GM23338 (cell line): Measurements from ENCODE around the gene MUC7. TPM values are rescaled to one million over a fixed set of nuclear protein-coding genes. Genes with fewer than 3 reads are reported as not detected.

ENCODE experiments used
- ATAC-seq: fragments of 200-7000 bp; cut with Tn5 transposase; 3 replicates; pipeline ENCODE4 v1.9.1; 2020
- DNase-seq: peaks from one replicate; pipeline ENCODE4 v3.0.0-alpha.2; 2015; ENCODE audit warnings: low spot score
- H2AFZ ChIP-seq: fragments of 200-600 bp; sonication (generic); 2 replicates; pipeline ENCODE4 v1.8.0; 2016; ENCODE audit warnings: antibody characterized with exemption, mild to moderate bottlenecking, moderate library complexity
- H3F3A ChIP-seq: fragments of 200-600 bp; sonication (generic); replicated peaks from 2 replicates; pipeline ENCODE4 v1.8.0; 2017; ENCODE audit warnings: antibody characterized with exemption, mixed run types, low read depth
- H3K27ac ChIP-seq: fragments of 200-600 bp; sonication (generic); 2 replicates; pipeline ENCODE4 v1.6.1; 2016; ENCODE audit warnings: low read depth
- H3K27me3 ChIP-seq: fragments of 200-600 bp; sonication (generic); 2 replicates; pipeline ENCODE4 v1.8.0; 2016; ENCODE audit warnings: mild to moderate bottlenecking, mixed run types, moderate library complexity; ENCODE audit not compliant: insufficient read depth
- H3K36me3 ChIP-seq: fragments of 200-600 bp; sonication (generic); 2 replicates; pipeline ENCODE4 v1.8.0; 2016; ENCODE audit warnings: mild to moderate bottlenecking; ENCODE audit not compliant: insufficient read depth
- H3K4me1 ChIP-seq: fragments of 200-600 bp; sonication (generic); 2 replicates; pipeline ENCODE4 v1.8.0; 2016; ENCODE audit warnings: mild to moderate bottlenecking, moderate library complexity; ENCODE audit not compliant: insufficient read depth
- H3K4me2 ChIP-seq: fragments of 200-600 bp; sonication (generic); 2 replicates; pipeline ENCODE4 v1.7.1; 2017; ENCODE audit warnings: mixed run types
- H3K4me3 ChIP-seq: fragments of 200-600 bp; sonication (generic); 2 replicates; pipeline ENCODE4 v1.6.1; 2016; ENCODE audit warnings: mixed run types
- H3K79me2 ChIP-seq: fragments of 200-600 bp; sonication (generic); replicated peaks from 2 replicates; pipeline ENCODE4 v1.8.0; 2017; ENCODE audit warnings: mild to moderate bottlenecking; ENCODE audit not compliant: insufficient read depth
- H3K9me2 ChIP-seq: fragments of 200-600 bp; sonication (generic); 2 replicates; pipeline ENCODE4 v1.8.0; 2017; ENCODE audit not compliant: insufficient read depth
- H4K20me1 ChIP-seq: fragments of 200-600 bp; sonication (generic); replicated peaks from 2 replicates; pipeline ENCODE4 v1.8.0; 2017; ENCODE audit warnings: mild to moderate bottlenecking; ENCODE audit not compliant: insufficient read depth
- H3K27ac Mint-ChIP-seq: 2 replicates; pipeline ENCODE4 v1.8.0; 2020; ENCODE audit warnings: inconsistent platforms, mild to moderate bottlenecking, moderate library complexity, mixed read lengths
- H3K27me3 Mint-ChIP-seq: 3 replicates; pipeline ENCODE4 v1.8.0; 2022; ENCODE audit warnings: low read depth, mild to moderate bottlenecking, moderate library complexity, mixed read lengths, inconsistent platforms; ENCODE audit not compliant: insufficient read depth, poor library complexity
- H3K36me3 Mint-ChIP-seq: 3 replicates; pipeline ENCODE4 v1.8.0; 2021; ENCODE audit warnings: low read depth, mild to moderate bottlenecking, inconsistent platforms, moderate library complexity, mixed read lengths
- H3K4me1 Mint-ChIP-seq: 3 replicates; pipeline ENCODE4 v1.8.0; 2020; ENCODE audit warnings: mild to moderate bottlenecking, inconsistent platforms, mixed read lengths
- H3K4me3 Mint-ChIP-seq: 3 replicates; pipeline ENCODE4 v1.8.0; 2021; ENCODE audit warnings: moderate library complexity, mild to moderate bottlenecking, inconsistent platforms, mixed read lengths
- H3K9me3 Mint-ChIP-seq: 3 replicates; pipeline ENCODE4 v1.8.0; 2020; ENCODE audit warnings: moderate library complexity, mild to moderate bottlenecking, inconsistent platforms, mixed read lengths
- CREB1 ChIP-seq: fragments of 250-450 bp; sonication (Bioruptor Pico); IDR thresholded peaks from 2 replicates; pipeline ENCODE4 v1.5.0; 2020; ENCODE audit warnings: low read depth, mild to moderate bottlenecking, moderate library complexity
- EZH2 ChIP-seq: fragments of 200-600 bp; sonication (generic); IDR thresholded peaks from one replicate; pipeline ENCODE4 v1.8.0; 2017; ENCODE audit warnings: antibody characterized with exemption, mild to moderate bottlenecking, low read depth; ENCODE audit not compliant: unreplicated experiment
- EZH2phosphoT487 ChIP-seq: fragments of 200-600 bp; sonication (generic); IDR thresholded peaks from one replicate; pipeline ENCODE4 v1.8.1; 2018; ENCODE audit warnings: antibody characterized with exemption; ENCODE audit not compliant: unreplicated experiment
- NANOG ChIP-seq: IDR thresholded peaks from 2 replicates; pipeline ENCODE4 v1.6.1; 2016; ENCODE audit warnings: antibody characterized with exemption, borderline replicate concordance
- POLR2AphosphoS5 ChIP-seq: IDR thresholded peaks from 2 replicates; pipeline ENCODE4 v1.6.1; 2016; ENCODE audit warnings: antibody characterized with exemption, low read depth
- STAT1 ChIP-seq: IDR thresholded peaks from one replicate; pipeline ENCODE4 v1.6.1; 2016; ENCODE audit warnings: antibody characterized with exemption; ENCODE audit not compliant: unreplicated experiment
- ZNF114 ChIP-seq: fragments of 250-450 bp; sonication (Bioruptor Pico); IDR thresholded peaks from 2 replicates; pipeline ENCODE4 v1.5.0; 2020; ENCODE audit warnings: mild to moderate bottlenecking, moderate library complexity
- ZNF331 ChIP-seq: fragments of 250-450 bp; sonication (Bioruptor Pico); IDR thresholded peaks from 2 replicates; pipeline ENCODE4 v1.5.0; 2020; ENCODE audit warnings: low read depth, mild to moderate bottlenecking, moderate library complexity
- long read RNA-seq: library from polyadenylated mRNA; unstranded; transcript quantifications from one replicate; pipeline ENCODE4 v2.0.0, GENCODE V29; 2020; ENCODE audit not compliant: unreplicated experiment
- polyA plus RNA-seq: library from polyadenylated mRNA; unstranded; fragments of >200 nt; fragmentation: Nextera tagmentation; extraction: Ambion mirVana; gene quantifications from 2 replicates; pipeline ENCODE4 v1.2.1, GENCODE V29; 2016
- total RNA-seq: library from RNA; depleted of rRNA; stranded (reverse); fragments of >200 nt; shearing (Covaris generic); gene quantifications from 2 replicates; pipeline ENCODE4 v1.2.3, GENCODE V29; 2014; rRNA removed
- TF ChIP-seq, protein P1 (sequence below), 2 experiments: fragments of 200-600 bp in 1 of 2; sonication (generic) in 1 of 2; conservative IDR thresholded peaks; 2 replicates each; pipeline versions ENCODE4 v1.5.1 to v1.6.1; 2016 to 2017; ENCODE audit warnings: antibody characterized with exemption in 2 of 2, low read depth in 2 of 2, mild to moderate bottlenecking in 2 of 2, moderate library complexity in 1 of 2
- TF ChIP-seq, protein P2 (sequence below): IDR thresholded peaks from one replicate; pipeline ENCODE4 v1.6.1; 2018; ENCODE audit warnings: antibody characterized with exemption; ENCODE audit not compliant: unreplicated experiment
- TF ChIP-seq, protein P3 (sequence below): fragments of 250-450 bp; sonication (Bioruptor Pico); IDR thresholded peaks from 2 replicates; pipeline ENCODE4 v1.5.0; 2020; ENCODE audit warnings: mild to moderate bottlenecking, moderate library complexity

MUC7 gene
- not detected in 2 replicates for total RNA-seq
- polyA plus RNA-seq = not detected in 2 replicates
- long read RNA-seq = 0 reads

DNA sequence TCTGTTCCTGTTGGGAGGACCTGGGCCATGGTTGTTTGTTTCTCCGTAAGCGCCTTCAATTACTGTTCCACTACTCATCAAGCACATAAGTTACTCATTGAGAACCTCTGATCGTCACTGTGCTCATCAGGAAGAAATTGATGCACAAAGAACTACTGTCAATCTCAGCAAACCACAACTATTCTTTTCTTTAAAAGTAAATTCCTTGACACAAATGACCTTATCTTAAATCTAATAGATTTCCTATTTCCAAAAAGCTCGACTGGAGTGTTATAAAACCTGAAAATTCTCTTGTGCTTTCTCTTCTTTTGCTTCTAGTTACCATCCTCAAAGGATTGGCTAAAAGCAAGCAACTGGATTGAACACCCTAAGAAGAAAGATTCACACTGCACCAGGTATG is at the start of gene MUC7:
Gene MUC7 (plus strand): TSS at position 301 of the 400 bp plus-strand sequence. CDS start 1,825 bp downstream, outside the sequence.
- Mint-ChIP-seq H3K27ac (no peak within 1 kb of the TSS), H3K4me1 (no peaks in the 10 kb centered on the region), H3K9me3 (peaks cover 4% of the 10 kb centered on the region), H3K36me3 (no peaks in the 10 kb centered on the region), H3K4me3 (no peak within 1 kb of the TSS), H3K27me3 (peaks cover 6% of the 10 kb centered on the region)
- no peaks in the 10 kb centered on the region for H3K27me3 ChIP-seq
- no peak within 1 kb of the TSS for H2AFZ ChIP-seq
- TF ChIP-seq, protein P1, sequence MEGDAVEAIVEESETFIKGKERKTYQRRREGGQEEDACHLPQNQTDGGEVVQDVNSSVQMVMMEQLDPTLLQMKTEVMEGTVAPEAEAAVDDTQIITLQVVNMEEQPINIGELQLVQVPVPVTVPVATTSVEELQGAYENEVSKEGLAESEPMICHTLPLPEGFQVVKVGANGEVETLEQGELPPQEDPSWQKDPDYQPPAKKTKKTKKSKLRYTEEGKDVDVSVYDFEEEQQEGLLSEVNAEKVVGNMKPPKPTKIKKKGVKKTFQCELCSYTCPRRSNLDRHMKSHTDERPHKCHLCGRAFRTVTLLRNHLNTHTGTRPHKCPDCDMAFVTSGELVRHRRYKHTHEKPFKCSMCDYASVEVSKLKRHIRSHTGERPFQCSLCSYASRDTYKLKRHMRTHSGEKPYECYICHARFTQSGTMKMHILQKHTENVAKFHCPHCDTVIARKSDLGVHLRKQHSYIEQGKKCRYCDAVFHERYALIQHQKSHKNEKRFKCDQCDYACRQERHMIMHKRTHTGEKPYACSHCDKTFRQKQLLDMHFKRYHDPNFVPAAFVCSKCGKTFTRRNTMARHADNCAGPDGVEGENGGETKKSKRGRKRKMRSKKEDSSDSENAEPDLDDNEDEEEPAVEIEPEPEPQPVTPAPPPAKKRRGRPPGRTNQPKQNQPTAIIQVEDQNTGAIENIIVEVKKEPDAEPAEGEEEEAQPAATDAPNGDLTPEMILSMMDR (conservative IDR thresholded peaks at IDR 0.05; ENCODE audit: low read depth in 2 of 2) = no peak
- TF ChIP-seq, protein P2, sequence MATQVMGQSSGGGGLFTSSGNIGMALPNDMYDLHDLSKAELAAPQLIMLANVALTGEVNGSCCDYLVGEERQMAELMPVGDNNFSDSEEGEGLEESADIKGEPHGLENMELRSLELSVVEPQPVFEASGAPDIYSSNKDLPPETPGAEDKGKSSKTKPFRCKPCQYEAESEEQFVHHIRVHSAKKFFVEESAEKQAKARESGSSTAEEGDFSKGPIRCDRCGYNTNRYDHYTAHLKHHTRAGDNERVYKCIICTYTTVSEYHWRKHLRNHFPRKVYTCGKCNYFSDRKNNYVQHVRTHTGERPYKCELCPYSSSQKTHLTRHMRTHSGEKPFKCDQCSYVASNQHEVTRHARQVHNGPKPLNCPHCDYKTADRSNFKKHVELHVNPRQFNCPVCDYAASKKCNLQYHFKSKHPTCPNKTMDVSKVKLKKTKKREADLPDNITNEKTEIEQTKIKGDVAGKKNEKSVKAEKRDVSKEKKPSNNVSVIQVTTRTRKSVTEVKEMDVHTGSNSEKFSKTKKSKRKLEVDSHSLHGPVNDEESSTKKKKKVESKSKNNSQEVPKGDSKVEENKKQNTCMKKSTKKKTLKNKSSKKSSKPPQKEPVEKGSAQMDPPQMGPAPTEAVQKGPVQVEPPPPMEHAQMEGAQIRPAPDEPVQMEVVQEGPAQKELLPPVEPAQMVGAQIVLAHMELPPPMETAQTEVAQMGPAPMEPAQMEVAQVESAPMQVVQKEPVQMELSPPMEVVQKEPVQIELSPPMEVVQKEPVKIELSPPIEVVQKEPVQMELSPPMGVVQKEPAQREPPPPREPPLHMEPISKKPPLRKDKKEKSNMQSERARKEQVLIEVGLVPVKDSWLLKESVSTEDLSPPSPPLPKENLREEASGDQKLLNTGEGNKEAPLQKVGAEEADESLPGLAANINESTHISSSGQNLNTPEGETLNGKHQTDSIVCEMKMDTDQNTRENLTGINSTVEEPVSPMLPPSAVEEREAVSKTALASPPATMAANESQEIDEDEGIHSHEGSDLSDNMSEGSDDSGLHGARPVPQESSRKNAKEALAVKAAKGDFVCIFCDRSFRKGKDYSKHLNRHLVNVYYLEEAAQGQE = no peak
- TF ChIP-seq ZNF331 (CRISPR knock-in tag) (no peak), EZH2phosphoT487 (no peak), STAT1 (no peak), EZH2 (no peak), ZNF114 (no peak), NANOG (no peak), CREB1 (CRISPR knock-in tag) (no peak), POLR2AphosphoS5 (no peak)
- TF ChIP-seq, protein P3, sequence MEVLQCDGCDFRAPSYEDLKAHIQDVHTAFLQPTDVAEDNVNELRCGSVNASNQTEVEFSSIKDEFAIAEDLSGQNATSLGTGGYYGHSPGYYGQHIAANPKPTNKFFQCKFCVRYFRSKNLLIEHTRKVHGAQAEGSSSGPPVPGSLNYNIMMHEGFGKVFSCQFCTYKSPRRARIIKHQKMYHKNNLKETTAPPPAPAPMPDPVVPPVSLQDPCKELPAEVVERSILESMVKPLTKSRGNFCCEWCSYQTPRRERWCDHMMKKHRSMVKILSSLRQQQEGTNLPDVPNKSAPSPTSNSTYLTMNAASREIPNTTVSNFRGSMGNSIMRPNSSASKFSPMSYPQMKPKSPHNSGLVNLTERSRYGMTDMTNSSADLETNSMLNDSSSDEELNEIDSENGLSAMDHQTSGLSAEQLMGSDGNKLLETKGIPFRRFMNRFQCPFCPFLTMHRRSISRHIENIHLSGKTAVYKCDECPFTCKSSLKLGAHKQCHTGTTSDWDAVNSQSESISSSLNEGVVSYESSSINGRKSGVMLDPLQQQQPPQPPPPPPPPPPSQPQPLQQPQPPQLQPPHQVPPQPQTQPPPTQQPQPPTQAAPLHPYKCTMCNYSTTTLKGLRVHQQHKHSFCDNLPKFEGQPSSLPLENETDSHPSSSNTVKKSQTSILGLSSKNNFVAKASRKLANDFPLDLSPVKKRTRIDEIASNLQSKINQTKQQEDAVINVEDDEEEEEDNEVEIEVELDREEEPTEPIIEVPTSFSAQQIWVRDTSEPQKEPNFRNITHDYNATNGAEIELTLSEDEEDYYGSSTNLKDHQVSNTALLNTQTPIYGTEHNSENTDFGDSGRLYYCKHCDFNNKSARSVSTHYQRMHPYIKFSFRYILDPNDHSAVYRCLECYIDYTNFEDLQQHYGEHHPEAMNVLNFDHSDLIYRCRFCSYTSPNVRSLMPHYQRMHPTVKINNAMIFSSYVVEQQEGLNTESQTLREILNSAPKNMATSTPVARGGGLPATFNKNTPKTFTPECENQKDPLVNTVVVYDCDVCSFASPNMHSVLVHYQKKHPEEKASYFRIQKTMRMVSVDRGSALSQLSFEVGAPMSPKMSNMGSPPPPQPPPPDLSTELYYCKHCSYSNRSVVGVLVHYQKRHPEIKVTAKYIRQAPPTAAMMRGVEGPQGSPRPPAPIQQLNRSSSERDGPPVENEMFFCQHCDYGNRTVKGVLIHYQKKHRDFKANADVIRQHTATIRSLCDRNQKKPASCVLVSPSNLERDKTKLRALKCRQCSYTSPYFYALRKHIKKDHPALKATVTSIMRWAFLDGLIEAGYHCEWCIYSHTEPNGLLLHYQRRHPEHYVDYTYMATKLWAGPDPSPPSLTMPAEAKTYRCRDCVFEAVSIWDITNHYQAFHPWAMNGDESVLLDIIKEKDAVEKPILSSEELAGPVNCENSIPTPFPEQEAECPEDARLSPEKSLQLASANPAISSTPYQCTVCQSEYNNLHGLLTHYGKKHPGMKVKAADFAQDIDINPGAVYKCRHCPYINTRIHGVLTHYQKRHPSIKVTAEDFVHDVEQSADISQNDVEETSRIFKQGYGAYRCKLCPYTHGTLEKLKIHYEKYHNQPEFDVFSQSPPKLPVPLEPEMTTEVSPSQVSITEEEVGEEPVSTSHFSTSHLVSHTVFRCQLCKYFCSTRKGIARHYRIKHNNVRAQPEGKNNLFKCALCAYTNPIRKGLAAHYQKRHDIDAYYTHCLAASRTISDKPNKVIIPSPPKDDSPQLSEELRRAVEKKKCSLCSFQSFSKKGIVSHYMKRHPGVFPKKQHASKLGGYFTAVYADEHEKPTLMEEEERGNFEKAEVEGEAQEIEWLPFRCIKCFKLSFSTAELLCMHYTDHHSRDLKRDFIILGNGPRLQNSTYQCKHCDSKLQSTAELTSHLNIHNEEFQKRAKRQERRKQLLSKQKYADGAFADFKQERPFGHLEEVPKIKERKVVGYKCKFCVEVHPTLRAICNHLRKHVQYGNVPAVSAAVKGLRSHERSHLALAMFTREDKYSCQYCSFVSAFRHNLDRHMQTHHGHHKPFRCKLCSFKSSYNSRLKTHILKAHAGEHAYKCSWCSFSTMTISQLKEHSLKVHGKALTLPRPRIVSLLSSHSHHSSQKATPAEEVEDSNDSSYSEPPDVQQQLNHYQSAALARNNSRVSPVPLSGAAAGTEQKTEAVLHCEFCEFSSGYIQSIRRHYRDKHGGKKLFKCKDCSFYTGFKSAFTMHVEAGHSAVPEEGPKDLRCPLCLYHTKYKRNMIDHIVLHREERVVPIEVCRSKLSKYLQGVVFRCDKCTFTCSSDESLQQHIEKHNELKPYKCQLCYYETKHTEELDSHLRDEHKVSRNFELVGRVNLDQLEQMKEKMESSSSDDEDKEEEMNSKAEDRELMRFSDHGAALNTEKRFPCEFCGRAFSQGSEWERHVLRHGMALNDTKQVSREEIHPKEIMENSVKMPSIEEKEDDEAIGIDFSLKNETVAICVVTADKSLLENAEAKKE (CRISPR knock-in tag) = no peak
- H3K4me3 ChIP-seq = no peak within 1 kb of the TSS
- H3K9me2 ChIP-seq = no peaks in the 10 kb centered on the region
- no peak within 1 kb of the TSS for H3K27ac ChIP-seq
- no peak within 1 kb of the TSS for H3K4me2 ChIP-seq
- no peaks in the 10 kb centered on the region for H3F3A ChIP-seq
- DNase-seq (no peak), ATAC-seq (no peak)
- no peaks in the 10 kb centered on the region for H3K4me1 ChIP-seq
- no peaks in the 10 kb centered on the region for H3K79me2 ChIP-seq
- no peaks in the 10 kb centered on the region for H3K36me3 ChIP-seq
- no peaks in the 10 kb centered on the region for H4K20me1 ChIP-seq
